ENCODE measurements around the gene ZNF3.

ZNF3 gene

GRCh38 chr7:100049441-100050291, 31.9 kb downstream of the ZNF3 start, which contains the start of gene ZSCAN21:
Gene ZSCAN21 (plus strand): TSS chr7:100049774. CDS start chr7:100057007, 7,233 bp downstream.
- peak; percentile 73 to 78 for DNase-seq

- DNase-seq: no peak
Observed at GRCh38 chr7:100048680-100049079, 32.8 kb downstream of the ZNF3 start.

- no peak for DNase-seq
Observed at GRCh38 chr7:100044718-100045117, 36.8 kb downstream of the ZNF3 start.

- no peak for DNase-seq
Observed at GRCh38 chr7:100040575-100040974, 40.9 kb downstream of the ZNF3 start.

- no peak for DNase-seq
Observed at GRCh38 chr7:100038326-100038725, 43.2 kb downstream of the ZNF3 start.

- no peak for DNase-seq
Observed at GRCh38 chr7:100035876-100036275, 45.6 kb downstream of the ZNF3 start.

GRCh38 chr7:100034871-100035510, 46.5 kb downstream of the ZNF3 start:
- DNase-seq: no peak

- DNase-seq: no peak
Observed at GRCh38 chr7:100033526-100033925, 48.0 kb downstream of the ZNF3 start.

GRCh38 chr7:100029596-100029995, 51.9 kb downstream of the ZNF3 start:
- no peak for DNase-seq

- DNase-seq: no peak
Observed at GRCh38 chr7:100027197-100027596, 54.3 kb downstream of the ZNF3 start.

- DNase-seq: no peak
Observed at GRCh38 chr7:100024020-100024619, 57.4 kb downstream of the ZNF3 start.

- DNase-seq: no peak
Observed at GRCh38 chr7:100023526-100023925, 58.0 kb downstream of the ZNF3 start.

- DNase-seq: no peak
Observed at GRCh38 chr7:100022621-100023020, 58.9 kb downstream of the ZNF3 start.

- no peak for DNase-seq
Observed at GRCh38 chr7:100021297-100021696, 60.2 kb downstream of the ZNF3 start.

Measured in stimulated activated CD4-positive, alpha-beta T cell treated with anti-CD3 and anti-CD28 coated beads, Interleukin-2, amount 100 ng/mL, for 48 hours (primary cell).